Measurements from ENCODE around the gene TANC2.

Gene TANC2

GRCh38 chr17:62965686-62966425, at the start of gene TANC2:
TSS of gene TANC2 (plus strand) at chr17:62966235. CDS start at chr17:63009560, 43,325 bp downstream.
- DNase-seq: peak; percentile 83

GRCh38 chr17:62916684-62917571, 49.1 kb upstream of the TANC2 start:
- no peak for DNase-seq

GRCh38 chr17:62919388-62919787, 46.6 kb upstream of the TANC2 start:
- DNase-seq: no peak

GRCh38 chr17:62920300-62920699, 45.7 kb upstream of the TANC2 start:
- DNase-seq: no peak

GRCh38 chr17:62921817-62922216, 44.2 kb upstream of the TANC2 start:
- DNase-seq: no peak

GRCh38 chr17:62923258-62924150, 42.5 kb upstream of the TANC2 start:
- DNase-seq: no peak

- no peak for DNase-seq
Measured at GRCh38 chr17:62925267-62925836, 40.7 kb upstream of the TANC2 start.

GRCh38 chr17:62927083-62927482, 39.0 kb upstream of the TANC2 start:
- no peak for DNase-seq

- DNase-seq: no peak
Measured at GRCh38 chr17:62929320-62929719, 36.7 kb upstream of the TANC2 start.

GRCh38 chr17:62931101-62931500, 34.9 kb upstream of the TANC2 start:
- DNase-seq: no peak

- DNase-seq: no peak
Measured at GRCh38 chr17:62933501-62934385, 32.3 kb upstream of the TANC2 start.

- no peak for DNase-seq
Measured at GRCh38 chr17:62935098-62935497, 30.9 kb upstream of the TANC2 start.

GRCh38 chr17:62935523-62935922, 30.5 kb upstream of the TANC2 start:
- DNase-seq: no peak

- no peak for DNase-seq
Measured at GRCh38 chr17:62937606-62938005, 28.4 kb upstream of the TANC2 start.

GRCh38 chr17:62941358-62941991, 24.6 kb upstream of the TANC2 start:
- DNase-seq: no peak

GRCh38 chr17:62948370-62948769, 17.7 kb upstream of the TANC2 start:
- DNase-seq: no peak

- DNase-seq: no peak
Measured at GRCh38 chr17:62949036-62949435, 17.0 kb upstream of the TANC2 start.

- no peak for DNase-seq
Measured at GRCh38 chr17:62950067-62950466, 16.0 kb upstream of the TANC2 start.

- no peak for DNase-seq
Measured at GRCh38 chr17:62955841-62956352, 10.1 kb upstream of the TANC2 start.

- DNase-seq: no peak
Measured at GRCh38 chr17:62963296-62963695, 2.7 kb upstream of the TANC2 start.

- no peak for DNase-seq
Measured at GRCh38 chr17:62964506-62964905, 1.5 kb upstream of the TANC2 start.

Data from NCI-H526 treated with DMSO at 0.1 percent for 48 hours (cell line).